GM21723 (cell line): Measurements from ENCODE around the gene MLX.

ENCODE experiments used
- ATAC-seq: cut with Tn5 transposase; IDR thresholded peaks from one replicate; pipeline ENCODE4 v1.9.1; 2021; ENCODE audit warnings: mild to moderate bottlenecking, moderate library complexity; ENCODE audit not compliant: unreplicated experiment

The MLX gene, protein sequence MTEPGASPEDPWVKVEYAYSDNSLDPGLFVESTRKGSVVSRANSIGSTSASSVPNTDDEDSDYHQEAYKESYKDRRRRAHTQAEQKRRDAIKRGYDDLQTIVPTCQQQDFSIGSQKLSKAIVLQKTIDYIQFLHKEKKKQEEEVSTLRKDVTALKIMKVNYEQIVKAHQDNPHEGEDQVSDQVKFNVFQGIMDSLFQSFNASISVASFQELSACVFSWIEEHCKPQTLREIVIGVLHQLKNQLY

DNA sequence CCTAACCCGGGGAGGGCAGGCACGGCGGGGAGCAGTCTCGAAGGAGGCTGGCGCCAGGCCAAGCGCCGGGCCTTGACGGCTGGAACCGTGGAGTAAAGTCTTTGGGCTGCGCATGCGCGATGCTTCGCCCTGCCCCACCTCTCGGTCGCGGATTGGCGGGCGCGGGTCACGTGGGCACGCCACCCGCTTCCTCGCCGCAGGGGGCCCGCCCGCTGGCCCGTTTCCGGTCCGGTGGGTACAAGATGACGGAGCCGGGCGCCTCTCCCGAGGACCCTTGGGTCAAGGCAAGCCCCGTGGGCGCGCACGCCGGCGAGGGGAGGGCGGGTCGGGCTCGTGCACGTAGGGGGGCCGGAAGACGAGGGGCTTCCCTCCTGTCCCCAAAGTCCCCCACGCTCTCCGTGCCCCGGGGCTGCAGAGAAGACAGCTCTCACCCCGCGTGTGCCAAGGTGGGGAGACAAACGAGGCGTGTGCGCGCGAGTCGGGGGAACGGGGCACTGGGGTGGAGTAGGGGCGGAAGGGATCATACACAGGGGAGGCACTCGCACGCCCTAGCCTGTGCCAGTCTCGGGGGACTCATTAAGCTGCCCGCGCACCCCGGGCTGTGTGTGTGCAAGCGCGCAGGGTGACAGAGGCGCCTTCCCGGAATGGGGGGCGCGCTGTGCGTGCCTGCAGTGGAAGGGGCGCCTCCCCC is at the start of gene MLX:
Gene MLX, plus strand, starts transcription at position 218 of the 691 bp plus-strand sequence. Its CDS starts 25 bp downstream, at position 243.
- ATAC-seq = peak; percentile 43

DNA sequence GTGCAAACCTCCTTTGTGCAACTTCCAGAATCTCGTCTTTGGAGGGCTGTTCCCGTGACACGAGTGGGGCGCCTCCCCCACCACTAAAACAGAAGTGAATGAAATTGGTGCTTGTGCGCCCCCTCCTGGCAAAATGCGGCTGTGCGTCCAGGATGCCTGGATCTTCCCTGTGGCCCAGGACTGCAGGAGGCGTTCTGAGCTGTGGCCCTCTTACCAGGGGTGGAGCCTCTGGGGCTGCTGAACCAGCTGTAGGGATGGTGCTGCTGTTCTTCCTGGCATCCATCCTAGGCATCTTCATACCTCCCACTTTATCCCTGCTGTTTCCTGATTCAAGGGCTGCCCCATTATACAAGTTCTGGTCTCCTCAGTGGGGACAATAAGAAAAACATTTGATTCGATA is 49.4 kb upstream of the MLX start:
- no peak for ATAC-seq

DNA sequence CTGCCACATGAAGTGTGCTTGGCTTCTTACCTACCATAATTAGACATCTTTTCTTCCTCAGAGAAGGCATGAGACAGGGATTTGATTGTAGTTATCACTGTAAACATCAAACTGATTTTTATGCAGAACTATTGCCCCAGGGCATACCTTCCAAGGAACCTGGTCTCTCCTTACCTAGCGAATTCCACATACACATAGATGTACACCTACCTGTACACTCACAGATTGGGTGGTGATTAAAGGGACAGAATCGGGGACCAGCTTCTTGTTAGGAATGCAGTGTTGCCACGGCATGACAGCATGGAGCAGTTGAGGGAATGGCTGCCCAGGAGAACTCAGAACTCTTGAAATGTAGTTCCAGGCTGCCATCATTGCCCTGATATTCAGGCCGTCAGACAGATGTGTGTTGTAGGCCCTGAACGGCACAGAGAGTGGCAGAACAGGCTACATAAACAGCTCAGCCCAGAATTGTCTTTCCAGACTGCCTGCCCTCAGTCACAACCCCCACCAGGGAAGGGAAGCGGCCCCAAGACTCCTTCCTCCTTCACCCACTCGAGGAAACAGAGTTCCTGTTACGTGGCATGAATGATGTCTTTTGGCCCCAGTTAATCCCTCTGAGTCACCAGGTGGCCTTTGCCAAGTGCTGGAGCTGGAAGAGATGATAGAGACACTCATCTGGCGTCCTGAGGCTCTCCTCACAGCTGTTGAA is 48.7 kb upstream of the MLX start:
- no peak for ATAC-seq

DNA sequence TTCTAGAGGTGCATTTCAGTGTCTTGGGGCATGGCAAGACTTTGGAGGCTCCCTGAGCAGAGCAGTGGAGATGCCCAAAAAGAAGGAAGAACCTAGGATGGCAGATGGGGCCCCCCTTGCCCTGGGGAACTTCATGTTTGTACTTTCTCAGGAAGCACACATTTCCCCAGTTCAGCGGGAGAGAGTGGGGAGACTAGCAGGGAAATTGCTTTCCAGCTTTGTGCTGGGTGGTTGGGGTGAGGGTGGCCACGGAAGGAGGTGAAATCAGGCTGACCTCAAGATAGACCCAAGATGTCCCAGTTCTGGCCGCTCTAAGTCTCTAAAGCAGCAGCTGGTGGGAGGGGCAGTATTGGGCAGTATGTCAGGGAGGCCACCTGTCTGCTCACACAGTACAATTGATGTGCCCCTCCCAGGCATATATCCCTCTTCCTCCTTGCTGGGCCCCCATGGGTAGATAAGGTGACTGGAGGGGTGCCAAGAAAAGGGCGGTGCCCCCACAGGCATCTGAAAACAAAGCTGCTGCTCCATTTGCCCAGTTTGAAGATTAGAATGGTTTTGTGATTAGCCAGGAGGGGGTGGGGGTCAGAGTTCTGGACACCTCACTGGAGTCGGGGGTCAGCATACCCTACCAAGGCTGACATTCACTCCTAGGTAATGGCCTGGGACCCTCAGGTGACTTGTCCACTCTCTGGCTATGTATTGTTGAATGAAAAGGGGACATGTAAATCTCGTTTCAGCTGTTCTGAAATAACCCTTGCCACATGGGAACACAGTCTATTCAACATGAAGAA is 48.0 kb upstream of the MLX start:
- ATAC-seq = no peak

DNA sequence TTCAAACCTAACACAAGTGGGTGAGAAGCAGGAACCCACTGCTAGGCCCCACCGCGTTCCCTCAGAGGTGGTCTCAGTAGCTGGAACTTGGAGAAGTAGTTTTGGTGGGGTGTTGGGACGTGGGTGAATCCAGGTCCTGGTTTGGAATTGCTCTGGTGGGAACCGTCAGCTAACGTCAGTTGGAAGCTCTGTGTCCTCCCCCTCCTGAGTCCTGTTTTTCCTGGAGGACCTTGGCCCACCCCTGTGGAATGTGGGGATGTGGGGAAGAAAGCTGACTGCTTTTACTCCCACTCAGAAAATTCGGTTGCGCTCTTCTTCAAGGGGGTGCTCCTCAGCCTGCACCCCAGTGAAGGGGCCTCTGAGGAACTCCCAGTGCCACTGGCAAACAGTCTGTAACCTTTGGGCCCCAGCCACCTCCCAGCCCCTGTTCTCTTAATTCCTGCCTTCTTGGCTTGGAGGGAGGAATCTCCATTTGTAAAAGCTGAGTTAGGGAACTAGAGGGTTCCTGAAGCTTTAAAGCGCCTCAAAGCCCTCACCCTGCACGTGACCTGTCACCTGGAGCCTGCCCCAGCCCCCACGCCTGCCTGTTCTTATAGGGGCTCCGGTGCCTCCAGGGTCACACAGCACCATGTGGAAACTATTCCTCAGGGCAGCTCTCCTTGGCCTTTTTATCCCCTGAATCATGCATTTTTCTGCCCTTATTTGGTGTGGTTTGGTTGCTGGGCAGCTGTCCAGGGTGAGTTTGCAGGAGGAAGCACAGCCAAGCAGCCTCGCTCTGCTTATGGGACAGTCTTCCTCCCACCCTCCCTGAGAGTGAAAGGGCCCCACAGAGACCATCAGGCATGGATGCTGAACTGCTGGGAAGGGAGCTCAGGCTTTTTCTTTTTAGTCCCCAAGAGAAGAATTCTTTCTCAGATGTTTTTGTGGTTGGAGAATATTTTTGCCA is 47.1 kb upstream of the MLX start:
- ATAC-seq = no peak

DNA sequence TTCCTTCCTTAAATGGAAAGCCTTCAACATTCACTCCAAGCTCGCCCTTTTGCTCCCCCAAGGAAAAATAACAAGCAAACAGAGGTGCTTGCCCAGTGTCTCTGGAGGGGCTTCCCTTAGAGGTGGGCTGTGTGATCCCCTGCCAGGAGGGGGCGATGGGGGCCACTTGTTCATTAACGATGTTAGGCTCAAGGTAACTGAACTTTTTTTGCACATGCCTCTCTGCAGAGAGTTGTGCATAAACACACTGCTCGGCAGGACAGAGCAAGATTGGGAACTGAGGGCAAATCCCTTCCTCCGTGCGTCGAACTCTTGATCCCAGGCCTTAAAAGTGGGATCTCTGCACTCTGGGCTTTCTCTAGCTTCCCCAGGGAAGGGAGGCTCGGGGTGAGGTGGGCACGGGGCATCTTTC is 46.4 kb upstream of the MLX start:
- ATAC-seq = no peak

DNA sequence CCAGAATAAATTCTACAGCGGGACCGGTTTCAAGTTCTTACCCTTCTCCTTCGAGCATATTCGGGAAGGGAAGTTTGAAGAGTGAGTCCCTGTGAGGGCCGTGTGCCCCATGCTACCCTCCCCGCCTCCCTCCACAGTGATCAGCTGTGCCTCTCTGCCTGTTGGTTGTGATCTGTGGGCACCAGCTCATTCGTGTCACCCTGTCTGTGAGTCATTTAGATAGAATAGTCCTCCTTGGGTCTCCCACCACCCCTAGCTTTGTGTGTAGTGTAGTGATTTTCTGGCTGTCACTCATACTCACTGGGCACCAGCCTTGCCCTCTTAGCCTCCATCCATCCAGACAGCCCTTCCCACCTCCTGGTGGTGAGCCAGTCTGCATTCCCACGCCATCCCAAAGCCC is 45.9 kb upstream of the MLX start:
- no peak for ATAC-seq

DNA sequence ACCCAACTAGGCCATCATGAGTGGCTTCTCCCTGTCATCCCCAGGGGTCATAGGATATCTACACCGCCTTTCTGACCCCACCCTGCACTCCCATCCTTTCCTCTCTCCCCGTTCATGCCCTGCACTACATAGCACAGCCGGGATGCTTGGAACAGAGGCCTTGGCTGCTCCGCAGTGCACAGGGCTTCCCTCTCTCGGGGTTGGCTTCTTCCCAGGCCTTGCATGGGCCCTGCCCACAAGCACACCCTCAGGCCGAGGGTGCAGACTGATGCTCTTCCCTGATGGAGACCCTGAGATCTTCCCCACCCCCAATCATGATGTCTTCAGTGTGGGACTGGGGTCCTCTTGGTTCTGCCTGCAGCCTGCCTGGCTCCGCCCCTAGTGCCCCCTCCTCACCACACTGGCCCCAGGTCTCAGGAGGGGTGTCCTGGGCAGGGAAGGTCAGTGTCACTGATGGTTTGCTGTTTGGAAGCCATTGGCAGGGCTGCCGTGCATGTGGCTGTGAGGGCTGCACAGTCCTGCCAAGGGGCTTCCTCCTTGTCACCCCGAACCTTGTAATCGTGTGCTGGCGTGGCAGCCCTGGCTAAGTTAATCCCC is 45.1 kb upstream of the MLX start:
- no peak for ATAC-seq

DNA sequence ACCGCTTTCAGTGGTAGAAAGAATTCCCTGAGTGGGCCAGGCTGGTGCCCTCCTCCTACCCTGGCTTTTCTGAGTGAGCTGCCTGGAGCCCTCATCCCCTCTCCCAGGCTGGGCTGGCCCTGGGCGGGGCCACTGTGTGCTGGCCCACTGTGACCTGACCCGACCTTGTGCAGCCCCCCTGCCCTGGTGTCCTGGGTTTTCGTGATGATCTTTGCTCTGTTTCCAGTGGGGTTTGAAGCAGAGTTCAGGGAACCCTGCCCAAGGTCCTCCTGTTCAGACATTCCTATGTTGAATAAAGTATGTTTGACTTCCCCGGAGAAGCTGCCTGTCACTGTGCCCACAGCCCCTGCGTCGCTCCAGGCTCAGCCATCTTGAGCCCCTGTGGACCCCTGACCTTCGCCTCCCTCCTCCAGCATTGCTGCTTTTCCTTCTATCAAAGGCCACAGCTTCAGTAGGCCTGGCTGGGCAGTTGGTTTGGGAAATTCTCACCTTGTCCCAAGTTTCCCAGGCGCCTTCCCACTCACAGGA is 44.6 kb upstream of the MLX start:
- ATAC-seq = no peak

DNA sequence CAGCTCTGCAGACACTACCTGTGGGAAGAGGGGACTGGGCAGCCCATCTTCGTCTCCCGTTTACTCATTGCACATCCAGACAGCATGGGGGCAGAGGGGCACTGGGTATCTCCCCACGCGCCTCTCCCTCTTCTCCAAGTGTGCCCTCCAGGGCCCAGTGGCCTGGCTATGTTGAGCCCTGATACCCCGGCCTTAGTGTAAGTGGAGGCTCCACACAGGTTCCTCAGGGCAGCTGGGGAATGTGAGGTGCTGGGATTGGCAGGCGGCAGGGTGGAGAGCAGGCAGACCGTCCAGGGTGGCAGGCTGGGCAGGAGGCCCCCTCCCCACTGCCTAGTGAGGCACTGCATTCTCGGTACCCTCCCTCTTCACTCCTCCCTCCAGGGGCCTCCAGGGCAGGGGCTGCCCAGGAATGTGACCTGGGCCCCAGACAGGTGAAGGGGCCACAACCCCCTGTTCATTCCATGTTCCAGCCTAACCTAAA is 44.1 kb upstream of the MLX start:
- no peak for ATAC-seq

DNA sequence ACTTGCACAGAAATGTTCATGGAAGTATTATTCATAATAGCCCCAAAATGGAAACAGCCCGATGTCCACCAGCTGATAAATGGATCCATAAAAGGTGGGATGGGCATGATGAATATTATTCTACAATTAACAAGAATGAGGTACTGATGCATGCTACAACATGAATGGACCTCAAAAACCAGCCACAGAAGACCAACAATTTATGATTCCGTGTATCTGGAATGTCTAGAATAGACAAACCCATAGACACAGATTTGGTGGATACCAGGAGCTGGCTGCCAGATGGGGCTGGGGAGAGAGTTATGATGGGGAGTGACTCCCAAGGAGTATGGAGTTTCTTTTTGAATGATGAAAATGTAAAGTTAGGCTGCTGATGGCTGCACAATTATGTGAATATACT is 41.7 kb upstream of the MLX start:
- ATAC-seq = no peak

DNA sequence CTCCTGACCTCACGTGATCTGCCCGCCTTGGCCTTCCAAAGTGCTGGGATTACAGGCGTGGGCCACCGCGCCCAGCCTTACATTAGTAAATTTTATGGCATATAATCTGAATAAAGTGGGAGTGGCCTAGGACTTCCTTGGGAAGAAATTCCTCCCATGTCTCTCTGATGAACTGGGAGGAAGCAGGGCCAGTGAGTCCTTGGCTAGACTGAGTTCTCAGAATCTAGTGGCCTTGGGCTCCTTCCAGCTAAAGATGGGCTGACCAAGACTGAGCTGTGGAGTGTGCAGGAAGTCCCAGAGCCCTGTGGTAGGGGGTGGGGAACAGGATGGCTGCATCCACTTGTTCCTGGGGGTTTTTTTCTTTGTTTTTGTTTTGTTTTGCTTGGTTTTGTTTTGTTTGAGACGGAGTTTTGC is 40.9 kb upstream of the MLX start:
- no peak for ATAC-seq

DNA sequence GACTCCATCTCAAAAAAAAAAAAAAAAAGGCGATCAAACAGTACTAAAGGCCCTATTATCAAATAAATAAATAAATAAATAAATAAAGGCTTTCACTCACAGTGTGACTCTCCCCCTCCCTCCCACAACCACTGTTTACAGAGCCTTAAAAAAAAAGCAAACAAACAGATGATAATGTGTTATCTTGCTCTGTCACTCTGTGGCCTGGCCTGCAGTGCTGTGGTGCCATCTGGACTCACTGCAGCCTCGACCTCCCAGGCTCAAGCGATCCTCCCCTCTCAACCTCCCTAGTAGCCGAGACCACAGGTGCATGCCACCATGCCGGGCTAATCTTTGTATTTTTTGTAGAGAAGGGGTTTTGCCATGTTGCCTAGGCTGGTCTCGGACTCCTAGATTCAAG is 39.0 kb upstream of the MLX start:
- no peak for ATAC-seq

DNA sequence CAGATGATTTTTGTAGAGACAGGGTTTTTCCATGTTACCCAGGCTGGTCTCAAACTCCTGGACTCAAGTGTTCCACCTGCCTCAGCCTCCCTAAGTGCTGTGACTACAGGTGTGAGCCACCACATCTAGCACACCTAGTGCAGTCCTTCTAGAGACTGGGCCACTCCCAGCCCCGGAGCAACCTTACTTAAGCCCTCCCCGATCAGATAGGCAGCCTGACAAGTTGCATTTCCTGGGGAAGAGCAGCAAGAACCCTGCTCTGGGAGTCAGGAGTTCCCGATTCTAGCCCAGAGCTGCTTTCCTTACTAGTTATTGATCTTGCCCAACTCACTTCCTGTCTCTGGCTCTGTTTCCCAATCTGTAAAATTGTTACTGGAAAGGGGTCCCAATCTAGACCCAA is 37.8 kb upstream of the MLX start:
- ATAC-seq = no peak

DNA sequence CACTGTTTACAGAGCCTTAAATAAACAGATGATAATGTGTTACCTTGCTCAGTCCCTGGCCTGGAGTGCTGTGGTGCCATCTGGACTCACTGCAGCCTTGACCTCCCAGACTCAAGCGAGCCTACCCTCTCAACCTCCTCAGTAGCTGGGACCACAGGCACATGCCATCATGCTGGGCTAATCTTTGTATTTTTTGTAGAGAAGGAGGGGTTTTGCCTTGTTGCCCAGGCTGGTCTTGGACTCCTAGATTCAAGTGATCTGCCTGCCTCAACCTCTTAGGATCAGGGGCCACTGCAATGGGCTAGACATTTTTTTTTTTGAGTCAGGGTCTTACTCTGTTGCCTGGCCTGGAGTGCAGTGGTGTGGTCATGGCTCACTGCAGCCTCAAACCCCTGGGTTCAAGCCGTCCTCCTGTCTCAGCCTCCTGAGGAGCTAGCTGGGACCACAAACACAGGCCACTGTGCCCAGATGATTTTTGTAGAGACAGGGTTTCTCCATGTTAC is 35.9 kb upstream of the MLX start:
- no peak for ATAC-seq

DNA sequence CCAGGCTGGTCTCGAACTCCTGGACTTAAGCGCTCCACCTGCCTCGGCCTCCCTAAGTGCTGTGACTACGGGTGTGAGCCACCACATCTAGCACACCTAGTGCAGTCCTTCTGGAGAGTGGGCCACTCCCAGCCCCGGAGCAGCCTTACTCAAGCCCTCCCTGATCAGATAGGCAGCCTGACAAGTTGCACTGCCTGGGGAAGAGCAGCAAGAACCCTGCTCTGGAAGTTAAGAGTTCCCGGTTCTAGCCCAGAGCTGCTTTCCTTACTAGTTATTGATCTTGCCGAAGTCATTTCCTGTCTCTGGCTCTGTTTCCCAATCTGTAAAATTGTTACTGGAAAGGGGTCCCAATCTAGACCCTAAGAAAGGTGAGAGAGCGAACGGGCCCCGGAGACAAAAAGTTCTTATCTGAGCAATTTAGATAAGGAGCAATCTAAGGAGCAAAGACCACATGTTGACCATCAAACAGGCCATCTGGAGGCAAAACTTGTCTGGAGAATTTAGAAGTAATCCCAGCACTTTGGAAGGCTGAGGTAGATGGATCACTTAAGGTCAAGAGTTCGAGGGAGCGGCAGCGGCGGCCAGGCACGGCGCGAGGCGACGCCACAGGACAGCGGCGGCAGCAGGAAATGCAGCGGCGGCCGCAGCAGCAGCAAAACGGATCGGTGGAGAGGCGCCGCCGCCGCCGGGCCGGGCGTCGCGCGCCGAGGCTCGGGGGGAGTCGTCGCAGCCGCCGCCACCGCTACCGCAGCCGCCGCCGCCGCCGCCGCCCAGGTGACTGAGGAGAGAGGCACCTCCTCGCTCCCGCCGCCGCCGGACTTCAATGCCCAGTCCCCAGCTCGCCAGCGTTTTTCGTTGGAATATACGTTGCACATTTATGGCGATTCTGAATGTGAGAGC is 35.2 kb upstream of the MLX start:
- ATAC-seq = no peak

DNA sequence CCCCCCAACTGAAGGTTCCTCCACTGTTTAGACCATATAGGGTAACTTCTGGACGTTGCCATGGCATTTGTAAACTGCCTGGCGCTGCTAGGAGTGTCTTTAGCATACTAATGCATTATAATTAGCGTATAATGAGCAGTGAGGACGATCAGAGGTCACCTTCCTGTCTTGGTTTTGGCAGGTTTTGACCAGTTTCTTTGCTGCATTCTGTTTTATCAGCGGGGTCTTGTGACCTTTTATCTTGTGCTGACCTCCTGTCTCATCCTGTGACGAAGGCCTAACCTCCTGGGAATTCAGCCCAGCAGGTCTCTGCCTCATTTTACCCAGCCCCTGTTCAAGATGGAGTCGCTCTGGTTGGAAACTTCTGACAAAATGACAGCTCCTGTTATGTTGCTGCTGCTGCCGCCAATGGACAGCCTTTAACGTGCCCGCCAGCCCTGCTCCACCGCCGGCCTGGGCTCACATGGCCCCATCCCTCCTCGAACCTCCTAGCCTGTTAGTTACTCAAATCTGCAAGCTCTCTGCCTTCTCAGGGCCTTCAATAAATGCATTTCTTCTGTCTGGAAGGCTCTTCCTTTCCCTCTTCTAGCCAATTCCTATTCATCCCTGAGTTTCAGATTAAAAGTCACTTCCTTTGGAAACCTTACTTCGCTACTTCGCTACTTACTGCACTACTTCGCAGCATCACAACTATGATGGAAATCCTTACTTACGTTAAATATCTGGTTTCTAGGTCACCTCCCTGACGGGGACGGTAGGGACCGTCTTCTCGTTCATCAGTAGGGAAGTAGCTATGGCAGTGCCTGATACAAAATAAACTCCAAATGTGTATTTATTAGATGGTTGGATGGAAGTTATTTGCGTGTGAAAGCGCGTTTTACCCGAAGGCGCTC is 31.5 kb upstream of the MLX start:
- no peak for ATAC-seq
